GM19240 (cell line): ENCODE results near the gene PAPLN.

Source experiments
- DNase-seq: peaks from one replicate; pipeline ENCODE4 v3.0.0; 2011; ENCODE audit warnings: low spot score; ENCODE audit not compliant: insufficient read length

PAPLN gene

DNA sequence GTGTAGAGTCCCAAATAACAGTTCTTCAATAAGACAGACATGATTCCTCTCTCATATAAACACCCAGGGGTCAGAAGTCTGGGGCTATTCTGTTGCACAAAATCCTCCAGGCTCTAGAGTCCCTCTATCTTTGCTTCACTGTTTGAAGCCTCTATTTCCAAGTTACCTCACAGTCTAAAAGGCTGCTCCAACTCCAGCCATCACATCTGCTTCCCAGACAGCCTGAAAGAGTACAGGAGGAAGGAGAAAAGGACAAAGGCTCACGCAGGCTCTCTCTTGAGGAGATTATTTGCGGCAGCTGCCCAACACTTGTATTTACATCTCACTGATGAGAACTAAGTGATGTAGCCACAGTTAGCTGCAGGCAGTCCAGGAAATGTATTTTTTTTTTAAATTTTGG is 6.4 kb downstream of the PAPLN start:
- DNase-seq, result no peak

DNA sequence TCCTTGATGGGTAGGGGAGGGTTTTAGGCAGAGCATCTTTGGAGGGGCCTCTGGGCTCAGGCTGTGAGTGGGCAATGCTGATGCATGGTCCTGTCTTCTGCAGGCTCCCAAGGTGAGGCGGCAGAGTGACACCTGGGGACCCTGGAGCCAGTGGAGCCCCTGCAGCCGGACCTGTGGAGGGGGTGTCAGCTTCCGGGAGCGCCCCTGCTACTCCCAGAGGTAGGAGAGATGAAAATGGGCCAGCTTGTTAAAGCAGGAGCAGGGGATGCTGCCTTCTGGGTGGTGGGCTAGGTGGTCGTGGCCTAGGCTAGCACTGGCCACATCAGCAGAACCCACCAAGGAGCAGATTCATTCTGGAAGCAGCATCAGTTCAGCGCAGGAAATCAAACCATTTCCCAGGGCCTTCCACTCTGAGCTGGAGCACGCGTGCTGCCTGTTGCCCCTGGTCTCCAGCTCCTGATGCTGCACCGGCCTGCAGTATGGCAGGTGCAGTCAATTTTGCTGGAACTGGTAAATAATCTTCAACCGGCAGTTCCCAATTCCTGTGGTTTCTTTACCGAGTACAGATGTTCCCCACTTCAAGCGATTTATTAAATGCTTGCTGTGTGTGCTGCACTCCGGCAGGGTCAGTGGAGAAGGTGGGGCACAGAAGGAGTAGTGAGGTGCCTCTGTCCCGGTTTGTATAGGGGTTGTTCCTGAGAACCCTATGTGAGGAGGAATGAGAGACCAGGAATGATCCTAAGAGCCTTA is 7.4 kb downstream of the PAPLN start:
- no peak for DNase-seq

GRCh38 chr14:73245480-73246325 is 8.4 kb downstream of the PAPLN start:
- peak; percentile 50 for DNase-seq

DNA sequence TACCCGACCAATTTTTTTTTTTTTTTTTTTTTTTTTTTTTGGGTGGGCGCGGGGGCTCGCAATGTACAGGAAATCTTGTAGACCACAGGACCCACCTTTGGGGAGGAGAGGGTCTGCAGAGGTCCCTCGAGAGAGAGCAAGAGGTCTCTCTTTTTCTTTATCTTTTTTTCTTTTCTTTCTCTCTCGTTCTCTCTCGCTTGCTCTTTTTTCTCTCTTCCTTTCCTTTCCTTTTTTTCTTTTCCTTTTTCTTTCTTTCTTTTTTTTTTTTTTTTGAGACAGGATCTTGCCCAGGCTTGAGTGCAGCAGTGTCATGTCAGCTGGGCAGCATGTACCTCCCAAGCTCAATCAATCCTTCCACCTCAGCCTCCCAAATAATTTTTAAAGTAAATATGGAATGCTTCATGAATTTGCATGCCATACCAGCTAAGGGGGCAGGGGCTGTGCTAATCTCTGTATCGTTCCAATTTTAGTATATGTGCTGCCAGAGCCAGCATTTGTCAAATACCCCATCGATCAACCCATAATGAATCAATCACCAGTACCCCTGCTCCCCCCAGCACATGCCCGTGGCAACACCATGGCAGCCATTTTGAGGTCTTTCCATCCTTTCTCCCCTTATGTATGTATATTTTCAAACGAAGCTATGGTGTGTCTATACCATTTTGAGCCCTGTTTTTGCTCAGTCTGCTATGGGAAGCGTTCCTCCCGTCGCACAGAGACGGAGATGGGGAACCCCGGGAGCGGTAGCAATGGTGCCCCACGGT is 9.3 kb downstream of the PAPLN start:
- DNase-seq, result no peak

DNA sequence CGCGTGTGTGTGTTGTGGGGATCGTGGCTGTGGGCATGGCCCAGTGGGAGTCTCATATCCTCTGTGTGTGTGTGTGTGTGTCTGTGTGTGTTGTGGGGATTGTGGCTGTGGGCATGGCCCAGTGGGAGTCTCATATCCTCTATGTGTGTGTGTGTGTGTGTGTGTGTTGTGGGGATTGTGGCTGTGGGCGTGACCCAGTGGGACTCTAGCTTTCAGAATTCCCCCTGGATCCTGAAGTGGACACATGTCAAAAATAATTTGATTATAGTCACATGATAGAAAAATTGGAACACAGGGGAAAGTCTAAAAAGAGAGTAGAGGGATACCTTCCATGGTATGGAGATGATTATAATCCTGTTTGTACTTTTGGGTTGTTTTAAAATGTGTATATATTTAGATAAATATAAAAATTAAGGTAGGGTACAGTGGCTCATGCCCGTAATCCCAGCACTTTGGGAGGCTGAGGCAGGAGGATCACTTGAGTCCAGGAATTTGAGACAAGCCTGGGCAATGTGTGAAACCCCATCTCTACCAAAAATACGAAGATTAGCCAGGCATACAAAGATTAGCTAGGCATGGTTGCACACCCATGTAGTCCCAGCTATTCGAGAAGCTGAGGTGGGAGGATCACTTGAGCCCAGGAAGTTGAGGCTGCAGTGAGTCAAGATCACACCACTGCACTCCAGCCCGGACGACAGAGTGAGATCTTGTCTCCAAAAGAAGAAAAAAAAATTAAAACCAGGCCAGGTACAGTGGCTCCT is 11.0 kb downstream of the PAPLN start:
- no peak for DNase-seq

DNA sequence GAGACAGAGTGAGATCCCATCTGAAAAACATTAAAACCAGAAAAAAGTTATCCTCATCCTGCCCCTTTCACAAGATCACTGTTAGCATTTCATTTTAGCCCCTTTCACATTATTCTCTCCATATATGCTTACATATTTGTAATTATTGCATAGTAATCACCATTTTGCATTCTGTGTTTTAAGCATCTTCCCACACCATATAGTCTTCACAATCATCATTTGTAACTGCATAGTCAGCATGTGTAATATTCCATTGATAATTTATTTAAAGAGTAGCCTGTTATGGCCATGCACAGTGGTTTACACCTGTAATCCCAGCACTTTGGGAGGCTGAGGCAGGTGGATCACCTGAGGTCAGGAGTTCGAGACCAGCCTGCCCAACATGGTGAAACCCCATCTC is 11.8 kb downstream of the PAPLN start:
- no peak for DNase-seq

DNA sequence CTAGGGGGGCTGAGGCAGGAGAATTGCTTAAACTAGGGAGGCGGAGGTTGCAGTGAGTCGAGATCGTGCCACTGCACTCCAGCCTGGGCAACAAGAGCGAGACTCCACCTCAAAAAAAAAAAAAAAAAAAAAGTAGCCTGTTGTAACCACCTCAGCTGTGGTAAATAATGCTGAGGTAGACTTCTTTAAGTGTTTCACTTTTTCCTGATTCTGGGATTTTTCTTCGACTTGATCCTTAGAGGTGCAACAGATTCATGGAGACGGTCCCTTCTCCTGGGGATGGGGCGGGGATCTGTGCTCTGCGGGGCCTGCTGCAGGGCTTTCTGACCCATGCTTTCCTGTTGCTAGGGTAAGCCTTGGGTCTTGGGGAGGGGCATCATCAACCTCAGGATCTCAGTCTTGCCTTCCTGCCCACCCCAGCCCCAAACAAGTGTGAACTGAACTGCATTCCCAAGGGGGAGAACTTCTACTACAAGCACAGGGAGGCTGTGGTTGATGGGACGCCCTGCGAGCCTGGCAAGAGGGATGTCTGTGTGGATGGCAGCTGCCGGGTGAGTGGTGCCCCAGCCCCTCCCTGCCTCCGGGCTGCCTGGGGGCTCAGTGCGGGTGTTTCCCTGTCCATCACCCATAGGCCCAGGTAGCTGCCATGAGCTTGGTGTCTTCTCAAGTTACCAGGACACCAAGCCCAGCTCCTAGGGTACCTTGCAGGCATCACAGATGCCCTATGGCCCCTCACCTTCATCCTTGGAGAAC is 12.4 kb downstream of the PAPLN start:
- no peak for DNase-seq

- DNase-seq, result no peak
Measured at GRCh38 chr14:73250317-73250713, 13.0 kb downstream of the PAPLN start.

GRCh38 chr14:73250781-73251500 is 13.6 kb downstream of the PAPLN start:
- DNase-seq, result no peak

GRCh38 chr14:73251516-73252215 is 14.4 kb downstream of the PAPLN start:
- no peak for DNase-seq

DNA sequence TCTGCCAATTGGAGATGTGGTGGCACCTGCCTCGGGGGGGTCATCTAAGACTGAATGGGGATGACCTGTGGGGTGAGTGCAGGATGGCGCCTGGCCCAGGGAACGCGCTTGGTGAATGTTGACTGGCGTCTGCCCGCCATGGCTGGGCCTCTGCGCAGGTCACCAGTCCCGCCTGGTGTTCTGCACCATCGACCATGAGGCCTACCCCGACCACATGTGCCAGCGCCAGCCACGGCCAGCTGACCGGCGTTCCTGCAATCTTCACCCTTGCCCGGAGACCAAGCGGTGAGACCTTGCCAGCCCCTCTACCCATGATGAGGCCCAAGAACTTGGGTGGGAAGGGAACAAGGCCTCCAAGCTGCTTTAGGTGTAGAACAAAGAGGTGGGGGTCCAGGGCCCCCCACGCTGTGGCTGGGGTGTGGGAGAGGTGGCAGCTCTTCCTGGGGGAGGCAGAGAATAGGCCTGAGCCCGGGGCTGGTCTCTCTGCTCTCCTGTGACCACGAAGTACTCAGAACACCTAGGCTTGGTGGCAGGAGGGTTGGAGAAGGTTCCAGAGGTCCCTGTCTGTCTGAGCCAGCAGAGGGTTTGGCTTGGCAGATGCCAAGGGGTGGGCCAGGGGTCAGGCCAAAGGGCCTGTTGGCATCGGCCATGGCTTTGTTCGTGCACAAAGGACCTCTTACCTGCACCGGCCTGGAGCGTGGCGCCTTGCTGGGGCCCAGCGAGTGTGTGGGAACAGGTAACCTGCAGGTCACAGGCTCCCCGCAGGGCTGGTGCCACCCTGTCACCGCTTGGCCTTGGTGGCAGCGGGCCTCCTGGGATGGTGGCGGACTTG is 15.4 kb downstream of the PAPLN start:
- no peak for DNase-seq

GRCh38 chr14:73253323-73253610 is 16.0 kb downstream of the PAPLN start:
- no peak for DNase-seq

DNA sequence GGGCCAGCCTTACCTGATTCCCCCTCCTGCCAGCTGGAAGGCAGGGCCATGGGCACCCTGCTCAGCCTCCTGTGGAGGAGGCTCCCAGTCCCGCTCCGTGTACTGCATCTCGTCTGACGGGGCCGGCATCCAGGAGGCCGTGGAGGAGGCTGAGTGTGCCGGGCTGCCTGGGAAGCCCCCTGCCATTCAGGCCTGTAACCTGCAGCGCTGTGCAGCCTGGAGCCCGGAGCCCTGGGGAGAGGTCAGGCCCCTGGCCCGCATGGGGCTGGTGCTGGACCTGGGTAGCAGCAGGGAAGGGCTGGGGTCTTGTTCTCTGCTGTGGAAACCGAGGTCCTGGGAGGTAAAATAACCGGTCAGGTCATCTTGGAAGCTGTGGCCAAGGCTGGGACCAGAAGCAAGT is 16.4 kb downstream of the PAPLN start:
- DNase-seq, result no peak

DNA sequence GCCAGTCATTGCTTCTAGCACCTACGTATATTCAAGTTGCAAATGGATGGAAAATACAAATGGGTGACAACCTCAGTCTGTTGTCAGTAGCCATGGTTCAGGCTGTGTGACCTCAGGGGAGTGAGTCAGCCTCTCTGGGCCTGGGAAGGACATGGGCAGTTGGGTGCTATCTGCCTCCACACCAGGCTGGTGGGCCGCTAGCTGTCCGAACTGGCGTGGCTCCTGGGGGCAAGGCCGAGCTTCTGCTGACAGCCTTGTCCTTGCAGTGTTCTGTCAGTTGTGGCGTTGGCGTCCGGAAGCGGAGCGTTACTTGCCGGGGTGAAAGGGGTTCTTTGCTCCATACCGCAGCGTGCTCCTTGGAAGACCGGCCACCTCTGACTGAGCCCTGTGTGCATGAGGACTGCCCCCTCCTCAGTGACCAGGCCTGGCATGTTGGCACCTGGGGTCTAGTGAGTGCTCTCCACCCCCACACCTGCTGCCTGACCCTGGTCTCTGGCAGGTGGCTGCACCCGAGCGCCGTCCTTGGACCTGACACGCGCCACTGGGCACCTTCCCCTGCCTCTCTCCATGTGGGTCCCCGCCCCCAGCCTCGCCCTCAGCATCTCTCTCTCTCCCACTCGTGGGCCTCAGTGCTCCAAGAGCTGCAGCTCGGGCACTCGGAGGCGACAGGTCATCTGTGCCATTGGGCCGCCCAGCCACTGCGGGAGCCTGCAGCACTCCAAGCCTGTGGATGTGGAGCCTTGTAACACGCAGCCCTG is 17.1 kb downstream of the PAPLN start:
- no peak for DNase-seq

GRCh38 chr14:73255005-73255400 is 17.7 kb downstream of the PAPLN start:
- no peak for DNase-seq

DNA sequence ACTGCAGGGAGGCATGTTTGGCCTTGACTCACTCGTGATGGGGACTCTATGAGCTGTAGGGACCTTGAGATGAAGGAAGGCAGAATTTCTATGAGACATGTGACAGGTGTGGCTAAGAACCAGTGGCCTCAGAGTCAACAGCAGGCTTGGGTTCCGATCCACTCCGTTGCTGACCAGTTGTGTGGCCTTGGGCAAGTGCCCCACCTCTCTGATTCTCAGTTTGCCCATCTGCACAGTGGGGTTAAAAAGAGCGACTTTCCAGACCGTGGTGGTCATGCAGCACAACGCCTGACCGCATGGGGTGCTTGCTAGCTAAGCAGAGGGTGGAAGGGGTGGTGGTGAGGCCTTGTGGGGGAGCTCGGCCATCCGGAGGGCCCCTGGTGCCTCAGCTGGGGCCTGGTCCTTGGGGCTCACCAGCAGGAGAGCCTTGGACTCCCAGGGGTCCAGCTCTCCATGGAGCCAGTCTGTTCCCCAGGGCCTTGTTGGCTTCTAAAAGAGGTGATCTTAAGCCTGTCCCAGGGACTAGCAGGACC is 18.5 kb downstream of the PAPLN start:
- DNase-seq, result no peak

DNA sequence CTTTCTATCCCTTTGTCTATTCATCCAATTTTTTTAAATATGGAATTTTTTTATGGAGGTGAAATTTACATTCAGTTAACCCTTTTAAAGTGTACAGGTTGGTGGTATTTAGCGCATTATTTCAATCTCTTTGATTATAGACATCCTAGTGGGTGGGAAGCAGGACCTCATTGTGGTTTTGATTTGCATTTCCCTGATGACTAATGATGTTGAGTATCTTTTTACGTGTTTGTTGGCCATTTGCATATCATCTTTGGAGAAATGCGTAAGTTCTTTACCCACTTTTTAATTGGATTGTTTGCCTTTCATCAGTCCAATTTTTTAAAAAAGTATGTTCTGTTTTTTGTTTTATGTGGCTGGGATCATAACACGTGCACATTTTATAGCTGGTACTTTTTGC is 20.8 kb downstream of the PAPLN start:
- DNase-seq, result no peak
